NCI-H524 treated with DMSO at 0.1 percent for 48 hours (cell line): ENCODE data around the gene OLFML2B.
"Not testable (repeated sequence)": the region's sequence is repeated elsewhere in the genome, so short reads cannot be mapped to it uniquely, and the experiment has no call there.

ENCODE experiments used
- DNase-seq: peaks from one replicate; lab custom pipeline; 2025; lab: John Stamatoyannopoulos, UW

The OLFML2B gene

GRCh38 chr1:162023547-162024501, at the start of gene OLFML2B:
OLFML2B (minus strand) TSS chr1:162023869; CDS start chr1:162023430, 439 bp downstream.
- DNase-seq: peak; percentile 8

GRCh38 chr1:162072740-162073139, 49.1 kb upstream of the OLFML2B start:
- no peak for DNase-seq

GRCh38 chr1:162070825-162071224, 47.2 kb upstream of the OLFML2B start:
- no peak for DNase-seq

GRCh38 chr1:162070094-162070748, 46.6 kb upstream of the OLFML2B start:
- DNase-seq: no peak

- DNase-seq: no peak
Measured at GRCh38 chr1:162069334-162070093, 45.8 kb upstream of the OLFML2B start, which contains the start of gene NOS1AP. NOS1AP (plus strand) TSS chr1:162069691; CDS start chr1:162070178, 487 bp downstream.

- DNase-seq: no peak
Measured at GRCh38 chr1:162068301-162068700, 44.6 kb upstream of the OLFML2B start.

GRCh38 chr1:162067466-162067865, 43.8 kb upstream of the OLFML2B start:
- no peak for DNase-seq

GRCh38 chr1:162066836-162067235, 43.2 kb upstream of the OLFML2B start:
- not testable (repeated sequence) for DNase-seq

- no peak for DNase-seq
Measured at GRCh38 chr1:162065016-162065415, 41.3 kb upstream of the OLFML2B start.

- peak; percentile 88 for DNase-seq
Measured at GRCh38 chr1:162062542-162063015, 38.9 kb upstream of the OLFML2B start.

- no peak for DNase-seq
Measured at GRCh38 chr1:162060314-162060713, 36.6 kb upstream of the OLFML2B start.

- DNase-seq: no peak
Measured at GRCh38 chr1:162059721-162060120, 36.1 kb upstream of the OLFML2B start.

- no peak for DNase-seq
Measured at GRCh38 chr1:162056579-162056978, 32.9 kb upstream of the OLFML2B start.

GRCh38 chr1:162056043-162056442, 32.4 kb upstream of the OLFML2B start:
- peak; percentile 24 for DNase-seq

GRCh38 chr1:162055062-162055461, 31.4 kb upstream of the OLFML2B start:
- DNase-seq: no peak

- DNase-seq: not testable (repeated sequence)
Measured at GRCh38 chr1:162053949-162054348, 30.3 kb upstream of the OLFML2B start.

- no peak for DNase-seq
Measured at GRCh38 chr1:162046921-162047320, 23.3 kb upstream of the OLFML2B start.

- DNase-seq: no peak
Measured at GRCh38 chr1:162042361-162042760, 18.7 kb upstream of the OLFML2B start.

GRCh38 chr1:162040657-162041056, 17.0 kb upstream of the OLFML2B start:
- no peak for DNase-seq

GRCh38 chr1:162040001-162040400, 16.3 kb upstream of the OLFML2B start:
- DNase-seq: no peak

GRCh38 chr1:162038624-162039023, 15.0 kb upstream of the OLFML2B start:
- no peak for DNase-seq

- DNase-seq: no peak
Measured at GRCh38 chr1:162036163-162036562, 12.5 kb upstream of the OLFML2B start.
